ENCODE results near the gene XKR3.
A peak's percentile ranks its signal among the peaks of the same experiment; 100 is the strongest.
"Not testable (repeated sequence)": the region's sequence is repeated elsewhere in the genome, so short reads cannot be mapped to it uniquely, and the experiment has no call there.

The XKR3 gene

GRCh38 chr22:16824716-16825687, at the start of gene XKR3:
Gene XKR3 (minus strand): TSS chr22:16825411. CDS start chr22:16808073, 17,338 bp downstream.
- peak; percentile 1 for DNase-seq

DNA sequence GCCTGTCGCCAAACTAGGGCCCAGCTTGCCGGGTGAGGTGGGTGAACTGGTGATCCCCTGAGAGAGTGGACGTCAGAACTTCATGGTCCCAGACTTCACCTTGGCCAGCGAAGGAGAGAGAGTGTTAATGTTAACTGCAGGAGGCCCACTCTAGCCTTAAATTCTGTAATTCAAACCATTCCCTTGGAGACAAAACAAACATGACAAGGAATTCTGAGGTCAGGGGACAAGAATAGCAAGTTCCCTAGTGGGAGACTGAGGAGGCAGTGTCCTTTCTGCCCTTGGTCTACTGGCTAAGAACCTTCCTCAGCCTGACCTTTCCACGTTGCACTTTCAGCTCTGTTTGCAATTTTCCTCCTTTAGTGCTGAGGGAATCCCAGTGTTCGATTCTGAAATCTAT, 44.4 kb upstream of the XKR3 start:
- DNase-seq: not testable (repeated sequence)

DNA sequence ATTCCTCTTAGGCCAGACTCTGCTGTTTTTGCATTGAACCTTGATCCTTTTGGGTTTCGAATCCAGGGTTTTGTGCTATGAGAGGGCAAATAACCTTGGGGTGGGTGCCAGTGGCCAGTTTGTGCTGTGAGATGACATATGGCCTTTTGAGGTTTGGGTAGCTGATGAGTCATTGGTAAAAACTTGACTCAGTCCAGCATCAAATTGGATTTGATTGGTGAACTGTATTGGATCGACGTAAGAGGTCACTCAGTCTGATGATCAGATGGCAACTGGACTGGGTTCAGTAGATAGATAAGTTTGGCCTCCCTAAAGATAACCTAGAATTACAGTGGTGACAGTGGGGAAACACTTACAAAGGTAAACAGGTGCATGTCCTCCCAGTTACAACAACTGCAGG, 41.0 kb upstream of the XKR3 start:
- DNase-seq: no peak

DNA sequence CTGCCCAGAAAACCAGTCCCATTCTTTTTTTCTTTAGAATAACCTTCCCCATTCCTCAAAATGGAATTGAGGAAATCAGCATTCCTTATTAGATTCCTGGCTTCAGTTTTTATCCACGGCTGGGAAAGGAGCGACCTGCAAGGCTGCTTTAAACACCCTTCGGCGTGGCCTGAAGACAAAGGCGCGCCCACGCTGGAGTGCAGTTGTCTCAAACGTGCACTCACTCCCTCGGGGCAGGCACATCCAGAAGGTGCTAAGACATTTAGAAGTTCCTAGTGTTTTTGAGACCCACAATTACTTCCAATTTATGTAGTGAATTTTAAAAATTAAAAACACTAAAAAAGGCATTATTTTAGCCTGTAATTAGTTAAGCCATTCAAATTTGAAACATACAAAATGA, 31.6 kb upstream of the XKR3 start:
- DNase-seq: not testable (repeated sequence)

DNA sequence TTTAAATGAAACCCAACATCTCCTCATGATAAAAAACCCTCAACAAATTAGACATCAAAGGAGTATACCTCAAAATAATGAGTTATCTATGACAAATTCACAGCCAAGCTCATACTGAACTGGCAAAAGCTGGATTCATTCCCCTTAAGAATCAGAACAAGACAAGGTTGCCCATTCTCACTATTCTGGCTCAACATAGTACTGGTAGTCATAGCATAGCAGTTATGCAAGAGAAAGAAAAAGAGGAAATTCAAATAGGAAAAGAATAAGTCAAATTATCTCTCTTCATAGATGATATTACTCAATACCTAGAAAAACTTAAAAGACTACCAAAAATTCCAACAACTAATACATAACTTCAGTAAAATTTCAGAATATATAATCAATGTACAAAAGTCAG, 29.4 kb upstream of the XKR3 start:
- no peak for DNase-seq

DNA sequence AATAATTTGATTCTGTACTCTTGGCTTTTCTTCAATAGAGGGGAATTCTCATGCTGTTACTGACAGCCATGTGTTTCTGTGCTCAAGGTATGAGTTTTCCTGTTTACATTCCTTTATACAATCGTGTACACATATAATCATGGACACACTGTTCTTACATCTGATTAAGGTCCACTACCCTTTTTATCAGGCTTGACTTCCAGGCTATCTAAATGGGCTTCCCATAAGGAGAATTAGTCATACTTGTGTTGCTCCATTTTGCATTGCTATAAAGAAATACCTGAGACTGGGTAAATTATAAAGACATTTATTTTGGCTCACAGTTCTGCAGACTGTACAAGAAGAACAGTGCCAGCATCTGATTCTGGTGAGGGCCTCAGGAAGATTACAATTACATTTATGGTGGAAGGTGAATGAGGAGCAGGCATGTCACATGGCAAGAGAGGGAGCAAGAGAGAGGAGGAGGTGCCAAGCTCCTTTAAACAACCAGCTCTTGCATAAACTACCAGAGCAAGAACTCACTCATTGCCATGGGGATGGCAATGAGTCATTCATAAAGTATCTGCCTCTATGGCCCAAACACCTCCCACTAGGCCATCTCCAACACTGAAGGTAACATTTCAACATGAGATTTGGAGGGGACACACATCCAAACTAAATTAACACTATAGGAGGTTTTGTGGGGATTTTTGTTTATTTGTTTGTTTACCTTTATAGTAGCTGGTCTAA, 26.2 kb upstream of the XKR3 start:
- DNase-seq: not testable (repeated sequence)

GRCh38 chr22:16847271-16847670, 22.1 kb upstream of the XKR3 start:
- no peak for DNase-seq

DNA sequence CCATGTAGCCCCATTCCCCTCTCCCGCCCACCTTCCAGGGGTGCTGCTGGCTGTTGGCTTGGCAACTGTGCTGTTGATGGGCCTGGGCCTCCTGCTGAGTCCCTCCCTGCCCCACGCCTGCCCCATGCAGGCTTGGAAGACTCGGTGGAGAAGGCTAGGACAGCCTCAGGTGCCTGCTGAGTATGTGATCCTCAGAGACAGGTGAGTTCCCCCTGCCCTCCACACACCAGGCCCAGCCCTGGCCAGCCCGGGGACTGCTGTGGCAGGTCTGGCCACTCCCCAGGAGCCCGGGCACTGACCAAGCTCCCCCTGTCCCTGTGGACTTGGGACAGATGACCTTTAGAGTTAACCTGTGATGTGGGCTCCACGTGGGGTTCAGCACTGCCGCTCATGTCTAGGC, 20.7 kb upstream of the XKR3 start:
- DNase-seq: no peak

DNA sequence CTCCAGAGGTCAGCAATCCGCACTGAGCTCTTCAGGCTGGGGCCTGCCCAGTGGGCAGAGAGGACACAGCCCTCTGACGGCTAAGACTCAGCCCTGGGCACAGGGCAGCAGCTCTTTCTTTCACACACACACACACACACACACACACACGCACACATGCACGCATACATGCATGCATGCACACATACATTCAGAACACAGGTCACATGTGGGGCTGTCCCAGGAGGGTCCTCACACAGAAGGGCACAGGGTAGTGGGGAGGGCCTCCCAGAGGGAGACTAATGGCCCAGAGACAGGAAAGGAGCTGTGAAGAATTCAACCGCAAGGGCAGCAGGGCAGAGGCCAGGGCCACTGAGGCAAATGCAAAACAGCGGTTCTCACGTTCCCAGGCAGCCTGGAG, 20.3 kb upstream of the XKR3 start:
- no peak for DNase-seq

DNA sequence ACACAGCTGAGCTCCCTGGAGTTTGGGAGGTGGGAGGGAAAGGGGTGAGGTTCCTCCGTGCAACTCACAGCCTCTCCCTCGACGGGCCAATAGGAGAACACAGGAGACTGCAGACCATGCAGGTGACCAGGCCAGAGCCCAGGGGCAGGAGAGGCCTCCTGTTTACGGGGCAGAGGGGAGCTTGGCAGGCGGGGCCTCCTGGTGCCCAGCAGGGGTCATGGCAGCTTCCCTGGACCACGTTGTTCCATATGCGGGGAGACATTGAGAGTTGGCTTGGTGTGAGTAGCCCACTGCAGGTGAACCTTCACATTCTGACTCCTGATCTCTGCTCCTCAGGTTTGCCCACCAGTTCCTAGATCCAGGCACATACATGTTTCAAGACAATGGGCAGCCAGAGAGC, 19.3 kb upstream of the XKR3 start:
- no peak for DNase-seq

DNA sequence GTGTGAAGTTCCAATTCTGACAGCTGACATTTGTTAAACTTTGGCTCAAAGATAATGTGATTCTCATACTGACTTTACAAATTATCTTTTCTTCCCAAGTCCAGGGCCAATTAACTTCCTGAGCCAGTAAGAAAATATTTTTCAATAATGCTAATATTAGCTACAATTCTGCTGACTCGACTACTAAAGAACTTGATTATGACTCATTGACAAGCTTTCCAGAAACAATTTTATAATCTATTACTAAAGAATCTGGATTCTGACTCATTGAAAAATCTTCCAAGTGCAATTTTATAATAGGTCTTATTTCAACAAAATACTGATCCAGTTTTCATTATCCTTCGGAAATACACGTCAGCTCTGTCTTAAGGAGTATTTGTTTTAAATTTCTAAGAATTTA, 12.9 kb upstream of the XKR3 start:
- DNase-seq: no peak

DNA sequence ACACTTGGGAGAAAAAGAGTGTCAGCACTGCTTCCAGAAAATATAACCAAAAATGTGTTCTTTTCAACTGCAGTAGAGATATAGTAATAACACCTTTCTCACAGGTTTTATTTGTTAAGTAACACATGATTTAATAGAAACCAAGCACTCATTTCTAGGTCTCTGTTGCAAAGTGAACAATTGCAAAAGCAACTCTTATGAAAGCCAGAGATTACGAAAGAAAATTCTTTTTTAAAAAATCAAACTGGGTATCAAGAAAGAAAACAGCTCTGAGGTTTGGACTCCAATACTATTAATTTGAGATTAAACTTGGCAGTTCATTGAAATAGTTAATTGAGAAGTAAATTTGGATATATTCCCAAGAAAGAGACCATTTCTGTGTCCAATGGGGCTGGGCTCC, 9.8 kb upstream of the XKR3 start:
- DNase-seq: peak; percentile 27

- no peak for DNase-seq
Observed at GRCh38 chr22:16831257-16831656, 6.0 kb upstream of the XKR3 start.

DNA sequence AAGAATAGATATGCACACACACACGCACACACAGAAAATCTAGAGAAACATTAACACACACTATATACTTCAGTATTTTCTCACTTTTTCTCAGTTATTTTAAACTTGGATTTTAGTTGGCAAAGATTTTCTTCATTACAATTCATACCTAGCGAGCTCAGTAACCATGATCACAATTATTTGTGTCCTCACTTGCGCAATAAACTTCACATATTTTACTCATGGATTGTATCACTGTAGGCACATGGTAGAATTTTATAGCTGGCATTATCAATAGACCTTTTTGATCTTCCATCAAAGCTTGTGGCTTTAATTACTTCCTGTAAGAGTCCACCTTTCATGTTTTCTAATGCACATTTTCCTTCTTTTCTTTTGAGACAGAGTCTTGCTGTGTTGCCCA, 4.8 kb upstream of the XKR3 start:
- no peak for DNase-seq

- DNase-seq: no peak
Observed at GRCh38 chr22:16828876-16829275, 3.7 kb upstream of the XKR3 start.

- no peak for DNase-seq
Observed at GRCh38 chr22:16827506-16827905, 2.3 kb upstream of the XKR3 start.

DNA sequence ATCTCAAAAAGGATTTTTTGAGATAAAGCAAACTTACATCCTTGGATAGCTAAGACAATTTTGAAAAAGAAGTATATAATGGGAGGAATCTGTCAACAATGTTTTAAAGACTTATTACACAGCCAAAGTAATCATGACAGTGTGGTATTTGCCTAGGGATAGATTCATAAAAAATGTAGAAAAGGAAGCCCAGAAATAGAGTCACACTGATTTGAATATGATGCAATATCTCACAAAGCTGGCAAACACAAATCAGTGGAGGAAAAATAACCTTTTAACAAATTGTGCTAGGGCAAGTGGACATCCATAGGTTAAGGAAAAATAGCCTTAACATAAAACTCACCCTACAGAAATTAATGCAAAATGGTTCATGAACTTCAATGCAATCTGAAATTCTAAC, 6.0 kb downstream of the XKR3 start:
- DNase-seq: no peak

DNA sequence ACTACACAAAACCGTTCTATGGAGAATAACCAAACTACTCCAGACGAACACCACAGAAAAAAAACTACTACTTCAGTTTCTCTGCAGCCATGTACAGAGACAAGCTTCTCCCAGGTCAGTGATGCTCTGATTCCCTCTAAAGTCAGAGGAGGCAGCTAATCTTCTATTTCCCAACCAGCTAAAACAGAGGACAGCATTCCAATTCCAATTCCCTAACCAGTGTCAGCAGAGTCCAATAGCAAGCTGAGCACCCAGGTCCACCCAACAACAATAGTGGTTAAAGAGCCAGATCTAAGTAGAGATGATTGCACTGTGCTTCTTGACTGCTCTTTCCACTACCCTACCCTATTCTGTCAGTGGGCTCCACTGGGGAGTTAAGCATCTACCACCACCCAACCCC, 6.7 kb downstream of the XKR3 start:
- no peak for DNase-seq

DNA sequence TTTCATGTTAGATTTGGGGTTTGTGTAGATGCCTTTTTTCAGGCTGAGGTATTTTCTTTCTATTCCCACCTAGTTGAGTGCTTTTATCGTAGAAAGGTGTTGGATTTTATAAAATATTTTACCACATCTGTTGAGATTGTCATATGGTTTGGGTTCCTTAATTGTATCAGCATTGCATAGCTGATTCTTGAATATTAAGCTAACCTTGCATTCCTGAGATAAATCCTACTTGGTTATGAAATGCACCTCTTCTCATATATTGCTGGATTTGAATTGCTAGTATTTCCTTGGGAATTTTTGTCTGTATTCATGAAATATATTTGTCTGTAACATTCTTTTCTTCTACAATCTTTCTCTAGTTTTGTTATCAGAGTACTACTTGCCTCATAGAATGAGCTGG, 10.1 kb downstream of the XKR3 start:
- DNase-seq: no peak

- no peak for DNase-seq
Observed at GRCh38 chr22:16810188-16810802, 14.9 kb downstream of the XKR3 start.

DNA sequence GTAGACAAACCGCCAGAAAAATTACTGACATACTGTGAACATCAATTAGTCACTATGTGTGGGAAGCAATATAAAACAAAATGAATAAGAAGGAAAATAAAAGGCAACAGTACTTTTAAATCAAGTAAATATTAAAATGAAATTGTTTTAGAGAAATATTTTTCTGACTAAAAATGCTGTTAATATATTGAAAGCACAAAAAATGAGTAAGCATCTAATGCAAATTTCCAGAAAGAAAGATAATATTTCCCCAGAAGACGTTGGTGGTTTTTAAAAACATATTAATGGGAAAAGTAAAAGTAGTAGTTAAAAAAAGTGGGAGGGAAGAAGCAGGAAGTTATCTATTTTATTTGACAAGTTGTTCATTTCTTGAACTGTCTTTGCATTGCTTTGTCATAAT, 16.5 kb downstream of the XKR3 start:
- DNase-seq: no peak

- DNase-seq: no peak
Observed at GRCh38 chr22:16807109-16807508, 18.1 kb downstream of the XKR3 start.

DNA sequence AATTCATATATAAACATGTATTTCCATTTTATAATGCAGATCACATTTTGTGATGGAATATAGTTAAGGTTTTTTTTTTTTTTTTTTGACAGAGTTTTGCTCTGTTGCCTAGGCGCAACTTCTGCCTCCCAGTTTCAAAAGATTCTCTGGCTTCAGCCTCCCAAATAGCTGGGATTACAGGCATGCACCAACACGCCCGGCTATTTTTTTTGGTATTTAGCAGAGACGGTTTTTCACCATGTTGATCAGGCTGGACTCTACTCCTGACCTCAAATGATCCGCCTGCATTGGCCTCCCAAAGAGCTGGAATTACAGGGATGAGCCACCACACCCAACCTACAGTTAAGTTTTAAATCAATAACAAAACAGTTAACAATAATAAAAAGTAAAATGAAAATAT, 18.8 kb downstream of the XKR3 start:
- no peak for DNase-seq

DNA sequence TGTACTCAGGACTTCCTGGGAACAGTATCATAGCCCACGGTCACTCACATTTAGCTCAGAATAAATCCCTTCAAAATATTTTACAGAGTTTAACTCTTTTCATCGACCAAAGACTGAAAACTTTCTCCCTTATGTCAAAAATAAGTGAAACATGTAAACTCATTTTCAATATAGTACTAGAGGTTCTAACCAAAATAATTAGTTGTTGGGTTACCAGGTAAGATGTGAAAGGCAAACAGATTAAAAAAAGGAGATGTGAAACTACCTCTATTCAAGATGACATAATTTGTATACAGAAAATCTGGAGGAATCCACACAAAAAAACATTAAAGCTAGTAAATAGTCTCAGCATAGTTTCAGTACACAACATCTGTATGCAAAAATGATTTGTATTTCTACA, 20.3 kb downstream of the XKR3 start:
- DNase-seq: no peak
